GM21447 (cell line): ENCODE data around the gene PLXNC1.
A peak's percentile ranks its signal among the peaks of the same experiment; 100 is the strongest.

Experiments
- ATAC-seq: cut with Tn5 transposase; IDR thresholded peaks from one replicate; pipeline ENCODE4 v1.9.1; 2021; ENCODE audit not compliant: unreplicated experiment

PLXNC1 gene

DNA sequence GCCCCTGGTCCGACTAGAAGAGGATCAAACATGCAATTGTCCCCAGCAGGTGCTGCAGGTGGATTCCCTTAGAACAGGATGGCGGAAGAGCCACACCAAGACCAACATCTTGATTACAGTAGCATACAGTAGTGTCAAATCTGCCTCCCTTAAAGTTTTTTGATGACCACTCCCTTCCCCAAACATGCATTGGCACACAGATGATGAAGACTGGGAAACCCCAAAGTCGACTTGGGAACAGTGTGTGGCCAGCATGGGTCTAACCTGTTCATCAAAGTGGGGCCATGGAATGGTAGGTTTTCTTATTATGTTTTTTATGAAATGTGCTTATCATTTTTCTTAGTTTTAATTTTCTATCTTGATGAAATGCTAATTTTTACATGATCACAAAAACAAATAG lies 8.8 kb downstream of the PLXNC1 start:
- ATAC-seq = no peak

DNA sequence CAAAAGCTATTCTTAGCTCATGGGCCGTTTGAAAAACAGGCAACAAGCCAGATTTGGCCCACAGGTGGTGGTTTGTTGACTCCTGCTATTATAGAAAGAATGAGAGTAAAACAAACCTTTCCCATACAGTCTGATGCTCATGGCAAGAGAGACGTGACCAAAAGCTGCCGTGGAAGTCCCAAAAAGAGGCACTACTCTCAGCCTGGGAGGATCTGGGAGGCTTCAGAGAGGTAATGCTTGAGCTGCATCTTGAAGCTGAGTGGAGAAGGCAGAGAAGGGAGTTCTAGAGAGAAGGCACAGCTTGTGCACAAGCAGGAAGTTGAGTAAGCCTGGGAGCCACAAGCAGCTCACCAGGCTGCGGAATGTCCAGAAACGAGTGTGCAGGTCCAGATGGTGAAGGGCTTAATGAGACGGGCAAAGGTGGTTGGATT lies 9.6 kb downstream of the PLXNC1 start:
- ATAC-seq = peak; percentile 87

DNA sequence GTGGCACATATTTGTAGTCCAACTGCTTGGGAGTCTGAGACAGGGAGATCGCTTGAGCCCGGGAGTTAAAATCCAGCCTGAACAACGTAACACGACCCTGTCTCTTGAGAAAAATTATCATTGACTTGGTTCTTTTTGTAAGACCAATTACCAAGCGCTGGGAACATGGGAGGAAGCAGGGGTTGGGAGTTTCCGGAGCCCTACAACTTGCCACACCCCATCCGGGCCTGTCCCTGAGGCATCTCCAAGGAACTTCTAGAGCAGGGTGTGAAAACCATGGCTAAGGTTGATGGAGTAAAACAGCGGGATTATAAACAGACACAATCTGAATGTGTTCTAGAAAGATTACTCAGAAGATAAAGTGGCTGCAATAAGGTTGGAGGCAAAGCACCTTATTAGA lies 10.3 kb downstream of the PLXNC1 start:
- no peak for ATAC-seq

DNA sequence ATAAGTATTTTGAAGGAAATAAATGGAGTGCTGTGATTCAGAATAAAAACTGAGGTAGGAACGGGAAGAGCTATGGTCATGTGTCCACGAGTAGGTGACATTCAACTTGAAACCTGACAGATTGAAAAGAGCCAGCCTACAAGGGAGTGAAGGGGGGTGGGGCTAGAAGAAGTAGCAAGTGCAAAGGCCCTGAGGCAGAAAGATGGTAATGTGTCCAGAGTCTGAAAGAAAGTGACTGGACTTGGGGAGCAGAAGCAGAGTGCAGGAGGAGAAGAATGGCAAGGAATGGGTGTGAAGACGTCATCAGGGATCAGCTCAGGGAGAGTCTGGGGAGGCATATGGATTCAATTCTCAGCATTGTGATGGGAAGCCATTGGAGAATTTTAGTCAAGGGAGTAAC lies 13.7 kb downstream of the PLXNC1 start:
- ATAC-seq = no peak

DNA sequence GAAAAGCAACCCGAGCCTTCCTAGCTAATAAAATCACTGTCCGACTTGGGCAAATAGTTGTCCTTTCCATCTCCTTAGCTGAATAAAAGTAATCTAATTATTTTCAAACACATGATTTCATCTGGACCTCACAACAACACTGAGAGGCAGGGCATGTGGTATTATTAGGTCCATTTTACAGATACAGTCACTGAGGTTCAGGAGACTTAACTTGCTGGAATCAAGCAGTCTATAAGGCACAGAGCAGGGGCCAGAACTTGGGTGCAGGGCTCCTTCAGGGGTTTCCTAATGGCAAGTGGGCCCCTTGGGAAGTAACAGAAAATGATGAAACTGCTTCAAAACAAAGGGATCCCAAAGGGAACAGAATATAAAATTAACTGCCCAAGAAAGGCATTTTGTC lies 15.5 kb downstream of the PLXNC1 start:
- no peak for ATAC-seq

DNA sequence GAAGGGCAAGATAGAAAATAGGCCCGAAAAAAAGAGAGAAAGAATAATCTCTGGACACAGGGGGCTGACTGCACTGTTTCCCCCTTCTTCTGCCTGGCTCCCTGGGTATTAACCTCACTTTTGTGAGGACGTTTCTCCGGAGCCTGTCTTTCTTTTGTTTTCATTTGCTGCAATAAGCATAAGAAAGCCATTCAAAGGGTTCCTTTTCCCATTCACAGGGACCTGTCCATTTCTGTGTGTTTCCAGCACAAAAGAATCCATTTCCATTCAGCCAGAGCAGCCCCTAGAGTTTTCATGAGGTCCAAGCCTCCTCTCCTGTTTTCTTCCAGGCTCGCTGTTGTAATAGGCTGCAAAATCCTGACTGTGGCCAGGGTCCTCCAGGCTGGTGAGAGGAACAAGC lies 16.8 kb downstream of the PLXNC1 start:
- ATAC-seq = no peak

DNA sequence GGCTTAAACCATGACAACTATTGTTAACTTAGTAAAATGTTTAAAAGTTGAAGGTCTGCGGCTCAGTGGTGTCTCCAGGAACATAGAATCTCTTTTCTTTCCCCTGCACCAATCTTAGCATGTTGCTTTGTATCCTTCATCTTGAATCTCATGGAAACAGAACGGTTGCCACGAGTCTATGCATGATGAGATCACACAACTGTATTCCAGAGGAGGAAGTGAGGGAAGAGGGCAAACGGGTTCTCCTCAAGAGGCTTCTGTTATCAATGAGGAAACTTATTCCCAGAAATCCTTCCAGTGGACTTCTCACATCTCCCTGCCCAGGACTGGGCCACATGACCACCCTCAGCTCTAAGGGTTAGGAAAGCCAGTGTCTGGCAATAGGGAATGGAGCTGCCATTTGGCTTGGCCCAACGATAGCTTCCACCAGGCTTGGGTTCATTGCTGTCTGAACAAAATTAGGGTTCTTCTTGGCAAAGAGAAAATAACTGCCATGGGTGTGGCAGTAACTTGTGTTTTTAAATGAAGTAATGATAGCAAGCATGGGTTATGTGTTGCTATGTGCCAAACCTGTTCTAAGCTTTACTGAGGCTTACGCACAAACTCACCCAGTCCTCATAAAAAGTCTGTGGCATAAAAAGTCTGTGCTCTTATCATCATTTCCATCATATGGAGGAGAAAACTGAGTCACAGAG lies 17.4 kb downstream of the PLXNC1 start:
- ATAC-seq = no peak

DNA sequence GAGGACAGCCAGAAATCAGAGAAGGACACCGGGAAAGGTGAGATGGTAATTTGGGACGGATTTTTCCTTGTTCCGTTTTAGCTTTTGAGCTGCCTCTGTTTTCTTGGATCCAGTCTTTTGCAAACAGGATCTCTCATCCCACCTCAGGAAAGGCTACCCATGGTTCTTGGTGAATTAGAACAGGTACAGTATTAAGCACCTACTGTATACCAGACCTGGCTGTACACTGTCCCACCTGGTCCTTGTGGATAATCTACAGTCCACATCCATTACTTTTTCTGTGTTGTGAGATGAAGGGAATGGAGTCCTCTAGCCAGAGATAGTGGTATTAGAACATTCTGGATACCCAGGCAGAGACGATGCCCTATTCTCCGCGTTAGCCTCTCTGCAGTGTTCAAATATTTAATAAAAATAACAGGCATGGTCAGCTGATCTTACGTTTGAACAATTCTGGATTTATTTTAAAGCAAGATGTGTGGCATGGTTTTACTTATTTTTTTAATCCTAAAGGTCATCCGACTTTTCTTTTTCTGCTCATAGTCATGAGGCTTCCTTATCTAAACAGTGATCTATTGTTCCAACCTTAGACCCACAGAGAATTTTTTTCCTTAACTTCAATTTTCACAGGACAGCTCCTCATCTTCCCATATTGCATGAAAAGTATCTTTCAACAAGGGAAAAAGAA lies 18.8 kb downstream of the PLXNC1 start:
- ATAC-seq = no peak

DNA sequence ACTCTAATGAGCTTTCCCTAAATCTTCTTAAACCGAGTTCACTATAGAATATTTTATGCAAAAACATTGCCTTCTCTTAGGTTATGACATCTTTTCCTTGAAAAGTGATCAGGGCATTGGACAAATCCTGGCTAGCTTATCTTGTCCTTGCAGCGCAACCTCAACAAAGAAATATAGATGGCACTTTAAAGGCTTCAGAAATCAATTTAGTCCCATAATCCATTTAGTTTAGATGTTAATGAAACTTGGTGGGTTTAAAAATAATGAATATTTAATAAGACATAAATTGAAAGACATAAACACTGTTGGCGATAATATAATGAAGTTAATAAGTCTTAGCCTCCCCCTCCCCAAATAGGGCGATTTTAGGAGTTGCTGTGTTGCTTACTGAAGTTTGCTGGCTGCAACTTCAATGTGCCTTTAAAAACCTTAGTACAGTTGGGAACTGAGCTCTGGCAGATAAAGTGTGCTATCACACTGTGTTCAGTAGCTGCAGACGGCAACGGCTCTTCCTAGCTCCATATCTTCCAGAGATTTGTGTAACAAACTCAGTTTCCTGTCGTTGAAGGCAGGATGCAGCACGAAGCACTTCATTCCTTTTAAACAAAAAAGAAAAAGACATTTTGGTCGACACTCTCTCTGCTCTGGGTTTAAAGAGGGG lies 19.5 kb downstream of the PLXNC1 start:
- ATAC-seq = no peak

DNA sequence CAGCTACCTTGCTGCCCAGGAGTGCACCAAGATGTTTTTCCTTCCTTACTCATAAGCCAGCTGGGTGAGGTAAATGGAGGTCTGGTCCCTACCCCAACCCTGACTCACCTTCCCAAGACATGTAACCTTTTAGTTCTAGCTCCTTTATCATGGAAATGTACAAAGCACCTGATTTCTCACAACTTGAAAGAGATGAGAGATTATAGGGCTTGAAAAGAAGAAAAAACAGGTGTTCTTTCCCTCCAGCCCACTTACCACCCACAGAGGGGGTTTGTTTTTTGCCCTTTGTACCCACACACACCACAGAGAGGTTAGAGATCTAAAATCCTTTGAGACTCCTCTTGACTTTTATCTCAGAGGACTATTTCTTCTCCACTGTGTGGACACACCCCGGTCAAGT lies 21.1 kb downstream of the PLXNC1 start:
- no peak for ATAC-seq

DNA sequence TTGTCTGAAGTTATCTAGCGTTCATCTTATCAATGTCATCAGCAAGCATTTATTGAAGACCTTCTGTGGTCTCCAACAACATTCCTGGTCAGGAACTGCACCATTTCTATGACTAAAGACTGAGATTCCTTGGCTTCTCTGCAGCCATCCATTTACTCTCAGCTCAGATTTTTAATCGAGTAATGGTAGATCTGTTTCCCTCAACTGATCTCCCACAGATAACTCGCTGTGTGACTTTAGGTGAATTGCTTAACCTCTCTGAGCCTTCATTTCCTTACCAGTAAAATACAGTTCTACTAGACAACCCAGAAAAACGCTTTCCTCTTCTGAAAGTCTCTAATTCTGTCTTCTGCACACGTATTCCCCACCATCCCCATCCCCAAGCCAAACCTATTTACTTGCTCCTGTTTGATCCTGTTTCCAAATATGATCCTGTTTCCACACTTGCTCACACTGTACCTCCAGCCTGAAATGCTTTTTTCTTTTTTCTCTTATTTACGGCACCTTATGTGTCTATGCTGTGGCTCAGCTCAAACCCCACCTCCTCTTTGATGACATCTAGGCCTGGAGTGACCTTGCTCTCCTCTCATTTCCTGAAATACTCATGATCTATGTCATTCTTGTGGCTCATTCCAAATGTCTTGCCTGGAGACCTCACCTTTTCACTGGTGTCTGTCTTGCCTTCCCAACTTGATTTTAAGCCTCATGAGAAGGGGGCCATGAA lies 21.8 kb downstream of the PLXNC1 start:
- ATAC-seq = no peak

DNA sequence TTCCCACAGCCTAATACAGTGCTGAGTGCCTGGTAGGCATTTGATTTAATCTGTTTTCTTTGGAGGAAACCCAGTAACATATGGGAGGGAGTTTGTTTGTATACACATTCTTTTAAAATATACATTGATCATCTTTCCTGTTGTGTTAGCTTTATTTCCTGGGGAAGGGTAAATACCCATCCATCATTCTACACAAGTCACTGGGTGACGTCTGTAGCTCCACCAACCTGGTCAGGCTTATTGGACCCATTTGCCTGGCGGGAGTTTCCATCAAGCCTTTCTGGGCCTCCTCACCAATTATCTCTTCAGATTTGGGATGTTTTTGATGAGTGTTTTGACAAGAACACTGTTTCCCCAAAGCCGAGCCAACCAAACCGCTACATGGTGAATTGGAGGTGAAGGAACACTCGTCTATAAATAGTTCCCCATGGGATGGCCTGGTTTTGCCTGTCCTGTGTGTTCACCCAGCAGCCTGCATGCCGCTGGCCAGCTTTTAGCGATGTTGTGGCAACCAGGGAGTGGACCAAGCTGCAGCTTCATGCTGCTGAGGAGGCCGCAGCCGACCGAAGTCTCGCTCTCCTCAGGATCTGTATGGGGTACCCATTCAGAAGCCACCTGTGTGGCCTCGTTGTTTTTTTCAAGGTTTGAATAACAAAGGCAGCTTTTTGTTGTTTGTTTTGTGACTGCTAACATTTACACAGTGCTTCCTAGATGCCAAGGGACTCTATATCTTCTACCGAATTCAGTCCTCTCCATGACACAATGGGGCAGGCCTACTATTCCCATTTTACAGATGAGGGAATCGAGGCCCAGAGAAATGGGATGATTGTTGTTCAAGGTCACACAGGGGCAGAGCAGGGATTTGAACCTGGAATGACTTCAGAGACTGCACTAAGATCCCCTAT lies 22.6 kb downstream of the PLXNC1 start:
- no peak for ATAC-seq

DNA sequence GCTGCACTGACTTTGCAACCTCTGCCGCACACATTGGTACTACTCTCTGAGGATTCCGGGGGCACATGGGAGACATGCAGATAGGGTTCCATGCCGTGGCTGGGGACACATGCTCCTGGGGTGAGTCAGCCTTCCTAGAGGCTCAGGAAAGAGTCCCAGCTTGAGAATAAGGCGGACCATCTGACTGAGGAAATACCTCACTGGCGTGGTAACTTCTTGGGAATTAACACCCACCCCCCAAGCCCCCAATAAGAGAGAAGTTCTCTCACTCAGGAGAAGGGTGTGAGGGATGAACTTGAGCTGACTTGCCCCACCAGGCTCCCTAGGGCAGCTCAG lies 23.2 kb downstream of the PLXNC1 start:
- ATAC-seq = no peak

DNA sequence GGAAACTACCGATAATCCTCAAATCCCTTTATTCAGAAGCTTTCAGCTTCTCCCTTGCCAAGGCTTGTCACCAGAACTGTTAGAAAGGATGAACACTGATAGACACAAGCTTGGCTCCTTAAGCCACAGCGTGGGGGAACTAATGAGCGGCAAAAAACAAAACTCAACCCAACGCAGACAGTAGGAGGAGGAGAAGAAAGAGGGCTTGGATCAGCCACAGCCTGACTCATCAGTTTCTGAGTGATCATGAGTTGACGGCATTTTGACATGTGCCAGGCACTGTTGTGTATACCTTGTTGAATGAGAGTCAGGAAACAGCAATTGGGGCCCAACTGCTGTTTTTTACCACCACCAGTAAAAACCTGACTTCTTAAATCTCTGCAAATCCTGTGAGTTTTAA lies 23.7 kb downstream of the PLXNC1 start:
- ATAC-seq = no peak

DNA sequence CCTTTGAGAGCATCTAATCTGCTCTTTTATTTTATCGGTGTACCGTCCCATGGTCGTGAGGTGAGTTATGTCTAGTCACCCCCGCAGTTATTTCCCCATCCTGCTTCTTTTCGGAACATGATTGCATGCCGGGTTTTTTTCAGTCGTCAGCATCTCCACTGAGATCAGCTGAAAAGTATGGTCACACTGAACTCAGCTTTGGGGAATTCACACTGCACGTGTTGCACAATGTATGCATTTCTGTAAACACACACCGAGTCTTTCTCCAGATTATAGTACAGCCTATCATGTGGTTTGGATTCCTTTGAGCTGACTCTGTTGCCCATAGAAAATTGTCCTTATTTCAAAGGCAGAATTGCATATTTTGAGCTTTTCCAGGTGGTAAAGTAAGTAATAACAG lies 24.6 kb downstream of the PLXNC1 start:
- no peak for ATAC-seq

DNA sequence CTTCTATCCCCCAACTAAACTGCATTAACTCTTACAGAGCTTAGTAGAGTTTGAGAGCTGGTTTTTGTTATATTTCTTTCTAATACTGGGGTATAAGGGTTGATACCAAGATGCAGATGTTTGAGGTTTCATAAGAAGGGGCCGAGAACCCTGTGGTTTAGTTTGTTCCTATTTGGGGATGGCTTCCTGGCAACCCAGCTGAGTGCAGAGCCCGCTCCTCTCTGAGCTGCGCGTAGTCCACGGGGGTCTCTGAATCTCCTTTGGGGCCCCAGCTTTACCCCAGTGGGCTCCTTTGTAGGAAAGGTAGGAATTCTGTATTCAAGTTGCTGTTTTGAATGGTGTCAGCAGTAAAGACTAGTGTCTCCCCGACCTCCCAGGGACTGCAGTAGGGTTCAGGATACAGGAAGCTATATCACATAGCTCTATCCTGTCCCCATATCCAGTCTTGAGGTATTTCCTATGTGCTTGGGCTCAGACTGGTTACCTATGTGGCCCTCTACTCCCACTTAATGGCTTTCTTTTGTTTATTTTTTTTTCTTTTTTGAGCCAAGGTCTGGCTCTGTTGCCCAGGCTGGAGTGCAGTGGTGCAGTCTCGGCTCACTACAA lies 25.4 kb downstream of the PLXNC1 start:
- peak; percentile 74 for ATAC-seq

DNA sequence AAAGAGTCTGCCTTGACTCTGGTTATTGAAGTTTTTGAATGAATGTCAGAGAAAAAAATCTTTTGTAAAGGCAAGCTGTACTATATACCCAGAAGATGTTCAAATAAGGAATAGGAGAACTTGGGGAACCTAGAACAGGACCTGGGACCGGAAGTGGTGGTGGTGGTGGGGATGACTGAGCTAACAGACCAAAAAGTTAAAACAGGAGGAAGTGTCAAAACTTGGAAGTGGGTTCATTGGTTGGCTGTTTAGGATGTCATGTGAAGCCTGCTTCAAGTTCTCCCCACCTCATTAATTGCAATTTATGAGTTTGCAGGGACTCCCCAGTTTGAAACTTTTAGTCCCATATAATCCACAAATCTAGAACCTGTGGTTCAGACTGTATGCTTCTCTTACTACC lies 26.2 kb downstream of the PLXNC1 start:
- peak; percentile 34 for ATAC-seq

DNA sequence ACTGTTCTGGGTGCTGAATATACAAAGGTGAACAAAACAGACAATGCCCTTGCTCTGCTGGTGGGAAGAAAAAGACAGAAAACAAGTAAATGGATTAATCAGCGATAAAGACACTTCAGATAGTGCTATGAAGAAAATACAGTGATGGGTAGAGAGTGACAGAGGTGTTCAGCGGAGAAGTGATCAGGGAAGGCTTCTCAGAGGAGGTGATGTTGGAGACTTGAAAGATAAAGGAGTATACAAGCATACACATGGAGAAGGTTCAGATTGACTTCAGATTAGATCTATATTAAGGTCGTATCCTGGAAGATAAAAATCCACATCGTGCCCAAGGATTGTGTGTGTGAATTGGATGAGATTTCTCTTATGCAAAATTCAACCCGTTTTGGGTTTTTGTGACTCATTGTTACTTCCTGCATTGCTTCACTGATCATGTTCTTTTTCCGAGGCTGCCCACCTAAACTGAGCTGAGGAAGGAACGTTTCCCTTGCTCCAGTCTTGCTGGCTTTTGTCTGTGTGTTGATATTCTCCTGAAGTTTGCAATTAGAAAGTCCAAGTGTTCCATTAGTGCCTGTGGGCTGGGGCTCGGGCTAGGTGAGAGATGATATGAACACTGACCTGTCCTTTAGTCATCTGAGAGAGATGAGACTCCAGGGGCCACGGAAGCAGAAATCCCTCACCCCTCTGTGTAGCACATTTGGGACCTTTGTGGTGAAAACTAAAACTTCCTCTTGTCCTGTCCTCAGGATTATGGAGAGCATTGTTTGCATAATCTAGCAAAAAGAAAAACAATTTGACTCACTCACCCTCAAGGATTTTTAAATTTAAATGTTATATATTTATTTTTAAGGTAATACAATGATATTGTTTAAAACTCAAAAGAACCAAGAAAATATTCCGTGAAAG lies 27.6 kb downstream of the PLXNC1 start:
- ATAC-seq = no peak

DNA sequence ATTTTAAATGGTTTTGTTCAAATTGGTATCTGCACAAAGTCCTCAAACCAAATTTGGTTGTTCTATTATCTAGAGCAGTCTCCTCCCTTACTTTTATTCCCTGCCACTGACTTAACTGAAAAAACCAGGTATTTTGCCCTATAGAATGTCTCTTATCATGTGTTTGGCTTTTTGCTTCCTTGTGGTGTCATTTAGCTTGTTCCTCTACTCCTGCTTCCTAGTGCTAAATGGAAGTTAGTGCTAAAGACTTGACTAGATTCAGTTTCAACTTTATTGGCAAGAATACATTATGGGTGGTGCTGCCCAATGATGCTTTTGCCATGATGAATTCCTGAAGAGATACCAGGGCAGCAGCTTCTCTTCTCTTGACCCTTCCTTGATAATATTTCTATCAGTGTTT lies 29.7 kb downstream of the PLXNC1 start:
- no peak for ATAC-seq
